AML-193 (cell line): ENCODE results near the gene SH2D4B.

ENCODE experiments used
- DNase-seq, 2 experiments: peaks; one replicate each; lab custom pipeline; 2025; lab: John Stamatoyannopoulos, UW

The SH2D4B gene

DNA sequence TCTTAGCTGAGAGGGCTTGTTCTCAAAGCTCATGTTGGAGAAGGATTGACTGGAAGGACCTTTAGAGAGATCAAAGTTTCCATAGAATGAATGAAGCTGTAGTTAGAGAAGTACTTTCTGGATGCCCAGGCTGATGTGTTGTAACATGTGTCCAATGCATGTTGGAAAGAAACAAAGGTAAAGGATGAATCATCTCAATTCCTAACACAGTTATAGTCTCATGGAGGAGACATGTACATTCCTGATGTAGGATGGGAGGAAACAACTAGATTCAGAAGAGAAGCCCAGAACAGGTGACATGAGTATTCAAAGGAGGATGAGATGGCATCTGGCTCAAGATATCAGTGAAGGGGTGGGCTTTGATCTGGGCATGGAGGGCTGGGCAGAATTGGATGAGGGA lies 152.7 kb downstream of the SH2D4B start:
- no peak for DNase-seq

DNA sequence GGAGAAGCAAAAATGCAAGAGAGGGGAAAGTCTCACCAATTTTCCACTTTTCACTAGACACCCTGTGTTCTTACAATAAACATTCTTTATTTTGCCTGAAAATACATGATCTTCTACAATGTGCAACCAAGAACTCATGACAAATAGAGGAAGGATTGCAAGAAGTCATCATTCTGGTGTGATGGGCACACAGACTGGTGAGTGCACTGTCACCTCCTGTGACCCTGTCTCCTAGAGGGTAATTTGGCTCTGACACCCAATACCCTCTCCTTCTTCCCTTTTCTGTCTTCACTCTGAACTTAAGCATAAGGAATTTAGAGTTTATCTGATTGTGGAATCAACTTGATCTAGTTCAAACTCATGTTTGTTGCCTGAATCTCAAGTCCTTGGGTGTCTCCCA lies 153.7 kb downstream of the SH2D4B start:
- DNase-seq: no peak

DNA sequence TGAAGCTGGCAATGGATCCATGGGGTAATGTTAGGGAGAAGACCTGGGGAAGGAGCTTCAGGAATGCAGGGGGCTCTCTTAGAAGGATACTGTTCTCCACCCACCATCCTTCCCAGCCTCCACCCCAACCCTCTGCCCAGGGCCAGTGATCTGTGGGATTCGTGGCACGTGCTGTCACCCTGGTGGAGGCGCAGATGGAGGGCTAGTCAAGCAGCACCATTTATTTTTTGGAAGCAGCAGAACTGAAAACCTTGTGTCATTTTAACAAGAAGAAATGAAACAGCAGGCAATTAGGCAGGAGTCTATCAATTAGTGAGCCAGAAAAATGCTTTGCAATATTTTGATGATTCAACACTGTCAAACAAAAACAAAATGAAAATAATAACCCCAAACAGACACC lies 155.9 kb downstream of the SH2D4B start:
- no peak for DNase-seq

DNA sequence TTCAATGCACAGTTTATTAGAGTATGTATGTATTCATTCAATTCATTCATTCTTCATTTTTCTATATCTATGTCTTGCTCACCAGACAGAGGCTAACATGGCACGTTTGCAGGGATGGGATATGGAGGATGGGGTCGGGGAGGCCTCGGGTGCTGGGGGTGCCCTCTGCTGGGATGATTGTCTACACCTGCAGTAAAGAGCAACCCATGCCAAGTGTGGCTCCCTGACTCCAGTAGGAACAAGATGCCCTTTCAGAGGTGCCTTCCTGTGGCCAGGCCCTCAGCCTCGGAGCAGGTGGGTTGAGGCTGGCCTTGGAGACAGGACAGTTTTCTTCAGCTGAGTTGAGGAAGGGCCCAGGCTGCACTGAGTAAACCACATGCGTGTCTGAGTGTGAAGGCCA lies 157.2 kb downstream of the SH2D4B start:
- no peak for DNase-seq
